NCI-H345 (cell line): Measurements from ENCODE around the gene H19.

Experiments used
- DNase-seq: peaks from one replicate; lab custom pipeline; 2025; lab: John Stamatoyannopoulos, UW

The H19 gene

GRCh38 chr11:1982873-1983600, 14.6 kb downstream of the H19 start:
- no peak for DNase-seq

GRCh38 chr11:1979607-1980006, 18.0 kb downstream of the H19 start:
- no peak for DNase-seq

- no peak for DNase-seq
Measured at GRCh38 chr11:1978720-1979473, 18.7 kb downstream of the H19 start.

- DNase-seq: no peak
Measured at GRCh38 chr11:1975185-1975584, 22.5 kb downstream of the H19 start.

GRCh38 chr11:1970956-1971355, 26.7 kb downstream of the H19 start:
- DNase-seq: no peak

- DNase-seq: no peak
Measured at GRCh38 chr11:1969776-1970175, 27.9 kb downstream of the H19 start.

- no peak for DNase-seq
Measured at GRCh38 chr11:1969035-1969434, 28.6 kb downstream of the H19 start.

- no peak for DNase-seq
Measured at GRCh38 chr11:1968454-1969002, 29.1 kb downstream of the H19 start.

- DNase-seq: no peak
Measured at GRCh38 chr11:1967641-1968225, 29.9 kb downstream of the H19 start.

- no peak for DNase-seq
Measured at GRCh38 chr11:1966531-1966930, 31.1 kb downstream of the H19 start.

GRCh38 chr11:1964955-1965354, 32.7 kb downstream of the H19 start:
- no peak for DNase-seq

GRCh38 chr11:1964348-1964747, 33.3 kb downstream of the H19 start:
- no peak for DNase-seq

GRCh38 chr11:1963864-1964263, 33.8 kb downstream of the H19 start:
- no peak for DNase-seq

GRCh38 chr11:1959786-1960185, 37.9 kb downstream of the H19 start:
- no peak for DNase-seq

- DNase-seq: no peak
Measured at GRCh38 chr11:1958367-1958766, 39.3 kb downstream of the H19 start.

- DNase-seq: no peak
Measured at GRCh38 chr11:1953489-1954266, 44.0 kb downstream of the H19 start.

- DNase-seq: no peak
Measured at GRCh38 chr11:1952806-1953482, 44.7 kb downstream of the H19 start.

- no peak for DNase-seq
Measured at GRCh38 chr11:1949922-1950321, 47.7 kb downstream of the H19 start.

- DNase-seq: no peak
Measured at GRCh38 chr11:1949302-1949701, 48.3 kb downstream of the H19 start.

- no peak for DNase-seq
Measured at GRCh38 chr11:1948389-1948788, 49.3 kb downstream of the H19 start.

GRCh38 chr11:1947592-1948237, 49.9 kb downstream of the H19 start:
- DNase-seq: no peak
